Fibroblast of the conjunctiva (primary cell): ENCODE measurements around the gene SYNGR3.

Experiments used
- DNase-seq: peaks from one replicate; pipeline ENCODE4 v3.0.0-alpha.2; 2010; ENCODE audit warnings: low read depth

The SYNGR3 gene

DNA sequence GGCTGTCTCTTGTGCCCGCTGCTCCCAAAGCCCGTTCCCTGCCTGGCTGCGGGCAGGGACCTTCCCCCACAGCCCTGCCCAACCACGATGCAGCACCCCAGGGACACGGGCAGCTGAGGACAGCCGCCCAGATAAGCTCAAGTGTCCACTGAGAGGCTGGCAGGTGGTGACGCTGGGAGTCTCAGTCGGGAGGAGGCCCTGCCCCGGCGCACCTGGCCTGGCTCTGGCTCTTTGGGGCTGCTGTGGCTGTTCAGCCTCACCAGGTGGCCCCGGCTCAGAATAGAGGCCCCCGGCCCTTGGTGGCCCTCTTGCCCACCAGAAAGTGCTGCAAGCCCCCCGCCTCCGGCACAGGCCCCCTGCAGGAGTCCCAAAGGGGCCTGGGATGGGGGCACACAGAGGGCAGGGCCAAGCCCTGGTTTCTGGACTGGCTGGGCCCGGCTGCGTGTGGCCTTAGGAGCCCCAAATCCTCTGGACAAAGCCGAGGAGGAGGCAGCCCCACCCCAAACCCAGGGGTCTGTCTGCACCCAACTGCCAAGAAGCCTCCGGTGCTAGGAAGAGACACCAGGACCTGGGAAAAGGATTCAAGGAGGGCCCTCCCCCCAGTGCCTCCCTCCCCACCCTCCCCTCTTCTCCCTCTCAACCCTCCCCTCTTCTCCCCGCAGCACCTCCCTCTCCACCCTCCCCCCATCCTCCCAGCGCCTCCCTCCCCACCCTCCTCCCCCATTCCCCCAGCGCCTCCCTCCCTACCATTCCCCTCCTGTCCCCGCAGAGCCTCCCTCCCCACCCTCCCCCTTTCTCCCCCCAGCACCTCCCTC is 52.6 kb downstream of the SYNGR3 start:
- no peak for DNase-seq

DNA sequence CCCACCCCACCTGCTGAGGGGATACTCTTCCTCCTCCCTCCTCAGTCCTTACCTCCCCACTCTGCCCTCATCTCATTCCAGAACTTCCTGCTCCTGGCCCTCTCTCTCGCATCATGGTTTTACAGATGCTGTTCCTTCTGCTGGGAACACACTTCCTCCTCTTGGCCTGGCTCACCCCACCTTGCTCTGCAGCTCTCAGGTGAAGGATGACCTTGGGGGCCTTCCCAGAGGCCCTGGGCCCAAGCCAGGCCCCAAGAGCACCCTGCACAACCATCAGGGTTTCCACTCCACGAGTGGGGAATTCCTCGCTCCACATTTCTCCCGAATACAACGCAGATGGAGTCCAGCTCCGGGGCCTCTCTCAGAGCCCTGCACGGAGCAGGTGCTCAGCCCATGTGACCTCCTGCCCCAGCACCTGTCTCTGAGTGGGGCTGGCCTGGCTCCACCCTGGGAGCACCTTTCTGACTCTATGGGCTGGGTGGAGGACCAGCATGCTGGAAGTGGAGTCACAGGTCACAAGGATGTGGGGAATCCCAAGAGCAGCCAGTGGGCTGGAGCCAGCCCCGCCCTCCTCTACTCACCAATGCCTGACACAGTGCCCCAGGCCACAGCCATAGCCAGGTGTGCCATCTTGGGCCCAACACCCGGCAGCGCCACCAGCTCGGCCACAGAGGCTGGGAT is 53.4 kb downstream of the SYNGR3 start:
- no peak for DNase-seq
